CD14-positive monocyte (primary cell): ENCODE results near the gene CDC73. TPM values are rescaled to one million over a fixed set of nuclear protein-coding genes. Genes with fewer than 3 reads are reported as not detected.
"Not testable (repeated sequence)": the region's sequence is repeated elsewhere in the genome, so short reads cannot be mapped to it uniquely, and the experiment has no call there.

ENCODE experiments used
- DNase-seq, 3 donors: peaks; one replicate each; pipeline ENCODE4 v3.0.0-alpha.2; 2011 to 2022
- H2AFZ ChIP-seq: 2 replicates; pipeline ENCODE4 v1.6.0; 2012; ENCODE audit warnings: mild to moderate bottlenecking, low read depth, low read length, inconsistent platforms; ENCODE audit not compliant: insufficient read depth, poor library complexity, severe bottlenecking
- H3K27ac ChIP-seq, 2 donors: 1 replicate in 1 of 2; 2 replicates in 1 of 2; pipeline ENCODE4 v1.5.1; 2012 to 2013; ENCODE audit warnings: low read length in 2 of 2, control low read depth in 1 of 2, inconsistent platforms in 1 of 2, low read depth in 1 of 2, mild to moderate bottlenecking in 1 of 2
- H3K27me3 ChIP-seq, 2 donors: one replicate each; pipeline versions ENCODE4 v1.6.0 to v1.6.1; 2011 to 2013; ENCODE audit warnings: low read length in 2 of 2; ENCODE audit not compliant: control insufficient read depth in 2 of 2, insufficient read depth in 2 of 2
- H3K36me3 ChIP-seq, 2 donors: replicated peaks in 1 of 2; 1 replicate in 1 of 2; 2 replicates in 1 of 2; pipeline versions ENCODE4 v1.5.1 to v1.6.1; 2012 to 2013; ENCODE audit warnings: low read length in 2 of 2, control low read depth in 1 of 2, inconsistent platforms in 1 of 2, mild to moderate bottlenecking in 1 of 2; ENCODE audit not compliant: insufficient read depth in 2 of 2, control insufficient read depth in 1 of 2
- H3K4me1 ChIP-seq, 2 donors: 1 replicate in 1 of 2; 2 replicates in 1 of 2; pipeline versions ENCODE4 v1.5.1 to v1.6.1; 2012 to 2013; ENCODE audit warnings: low read length in 2 of 2, control low read depth in 1 of 2, inconsistent platforms in 1 of 2, mild to moderate bottlenecking in 1 of 2, moderate library complexity in 1 of 2; ENCODE audit not compliant: insufficient read depth in 2 of 2, control insufficient read depth in 1 of 2
- H3K4me2 ChIP-seq: replicated peaks from 2 replicates; pipeline ENCODE3; 2012; ENCODE audit warnings: low read length, moderate library complexity, mild to moderate bottlenecking; ENCODE audit not compliant: poor library complexity, severe bottlenecking; ENCODE audit errors: extremely low read depth
- H3K4me3 ChIP-seq, 3 experiments: fragments of 200-600 bp in 1 of 3; sonication (generic) in 1 of 3; replicated peaks in 1 of 3; 1 replicate in 2 of 3; 2 replicates in 1 of 3; pipeline ENCODE4 v1.5.1; 2011 to 2013; ENCODE audit warnings: low read length in 3 of 3, mild to moderate bottlenecking in 3 of 3, control low read depth in 2 of 3, low read depth in 2 of 3, inconsistent platforms in 1 of 3, moderate library complexity in 1 of 3
- H3K79me2 ChIP-seq: 2 replicates; pipeline ENCODE4 v1.6.0; 2012; ENCODE audit warnings: mild to moderate bottlenecking, control low read depth, inconsistent platforms, low read length, moderate library complexity; ENCODE audit not compliant: insufficient read depth
- H3K9ac ChIP-seq: 2 replicates; pipeline ENCODE4 v1.6.0; 2017; ENCODE audit warnings: low read length, mild to moderate bottlenecking; ENCODE audit not compliant: insufficient read depth, poor library complexity, severe bottlenecking
- H3K9me3 ChIP-seq, 2 donors: replicated peaks in 1 of 2; 1 replicate in 1 of 2; 2 replicates in 1 of 2; pipeline versions ENCODE4 v1.5.1 to v1.6.1; 2012 to 2013; ENCODE audit warnings: low read length in 2 of 2, control low read depth in 1 of 2; ENCODE audit not compliant: control insufficient read depth in 1 of 2, insufficient read depth in 1 of 2
- H4K20me1 ChIP-seq: 2 replicates; pipeline ENCODE4 v1.6.0; 2012; ENCODE audit warnings: mild to moderate bottlenecking, low read length, control low read depth, moderate library complexity; ENCODE audit not compliant: insufficient read depth
- H3K27ac Mint-ChIP-seq, 7 donors: one replicate each; pipeline ENCODE4 v1.8.0; 2020; ENCODE audit warnings: mild to moderate bottlenecking in 7 of 7, mixed read lengths in 7 of 7, moderate library complexity in 6 of 7, inconsistent platforms in 2 of 7
- H3K27me3 Mint-ChIP-seq, 3 donors: one replicate each; pipeline ENCODE4 v1.8.0; 2021 to 2022; ENCODE audit warnings: low read depth in 3 of 3, mild to moderate bottlenecking in 3 of 3, mixed read lengths in 3 of 3, moderate library complexity in 3 of 3, inconsistent platforms in 1 of 3
- H3K36me3 Mint-ChIP-seq, 2 donors: one replicate each; pipeline ENCODE4 v1.8.0; 2020; ENCODE audit warnings: mixed read lengths in 2 of 2, inconsistent platforms in 1 of 2, mild to moderate bottlenecking in 1 of 2
- H3K4me1 Mint-ChIP-seq: one replicate; pipeline ENCODE4 v1.8.0; 2020; ENCODE audit warnings: mild to moderate bottlenecking, mixed read lengths
- H3K4me3 Mint-ChIP-seq, 2 donors: one replicate each; pipeline ENCODE4 v1.8.0; 2020; ENCODE audit warnings: mild to moderate bottlenecking in 2 of 2, mixed read lengths in 2 of 2, moderate library complexity in 1 of 2
- H3K9me3 Mint-ChIP-seq, 7 donors: one replicate each; pipeline ENCODE4 v1.8.0; 2020 to 2022; ENCODE audit warnings: mixed read lengths in 7 of 7, mild to moderate bottlenecking in 6 of 7, moderate library complexity in 6 of 7, inconsistent platforms in 2 of 7
- CTCF ChIP-seq: fragments of 200-600 bp; IDR thresholded peaks from one replicate; pipeline ENCODE4 v1.8.0; 2022; ENCODE audit warnings: antibody characterized with exemption, mild to moderate bottlenecking
- WGBS: methylation state at CpG from one replicate; pipeline ENCODE4 v1.1.5; 2013; ENCODE audit warnings: missing lambda C conversion rate; ENCODE audit not compliant: insufficient coverage; 5-methylcytosine and 5-hydroxymethylcytosine counted together
- intact Hi-C, 2 donors: fragments of 100-400 bp; cut with micrococcal nuclease; formaldehyde crosslinking; loops; one replicate each; pipeline versions ENCODE4 v1.15.0 to v1.15.1; 2023
- polyA plus RNA-seq, 3 donors: library from polyadenylated mRNA; depleted of rRNA in 1 of 3; unstranded in 2 of 3; stranded (reverse) in 1 of 3; fragments of 300-500 nt in 2 of 3; fragments of >200 nt in 1 of 3; fragmentation: Illumina TruSeq in 2 of 3; gene quantifications; 1 replicate in 2 of 3; 2 replicates in 1 of 3; pipeline ENCODE4 v1.2.3, GENCODE V29; 2012 to 2021

The CDC73 gene
- polyA plus RNA-seq, 3 donors, result 14.2 to 60.3 (median 57.2) TPM

DNA sequence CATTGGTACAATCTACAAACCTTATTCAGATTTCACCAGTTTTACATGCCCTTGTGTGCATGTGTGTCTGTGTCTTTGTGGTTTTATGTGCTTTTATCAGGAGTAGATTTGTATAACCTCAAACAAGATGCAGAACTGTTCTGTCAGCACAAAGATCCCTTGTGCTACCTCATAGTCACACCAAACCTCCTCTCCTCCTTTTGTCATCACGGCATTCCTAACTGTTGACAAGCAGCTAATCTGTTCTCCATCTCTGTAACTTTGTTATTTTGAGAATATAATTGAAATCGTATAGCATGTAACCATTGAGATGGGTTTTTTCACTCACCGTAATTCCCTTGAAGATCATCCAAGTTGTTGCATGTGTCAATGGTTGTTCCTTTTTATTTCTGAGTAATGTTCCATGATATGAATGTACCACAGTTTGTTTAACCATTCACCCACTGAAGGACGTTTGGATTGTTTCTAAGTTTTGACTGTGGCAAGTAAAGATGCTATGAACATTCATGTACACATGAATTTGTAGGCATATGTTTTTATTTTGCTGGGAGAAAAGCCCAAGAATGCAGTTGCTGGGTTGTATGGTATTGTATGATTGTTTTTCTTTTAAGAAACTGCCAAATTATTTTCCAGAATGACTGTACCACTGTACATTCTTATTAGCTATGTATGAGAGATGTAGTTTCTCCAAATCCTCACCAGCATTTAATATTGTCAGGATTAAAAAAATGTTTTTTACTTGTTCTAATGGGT, 142.7 kb downstream of the CDC73 start:
- H3K36me3 Mint-ChIP-seq, result peaks cover 14 to 19% of the 10 kb centered on the region in 2 donors

GRCh38 chr1:193265716-193266115, 143.9 kb downstream of the CDC73 start:
- Histone ChIP-seq H3K79me2 (no peaks in the 10 kb centered on the region), H3K9me3 (no peaks in the 10 kb centered on the region), H3K4me3 (no peak overlapping the region), H2AFZ (no peak overlapping the region), H3K36me3 (peaks cover 0 to 6% of the 10 kb centered on the region in 2 donors), H3K27me3 (no peaks in the 10 kb centered on the region), H3K4me1 (no peaks in the 10 kb centered on the region), H3K27ac (no peak overlapping the region), H3K9ac (no peak overlapping the region), H3K4me2 (no peak overlapping the region), H4K20me1 (no peaks in the 10 kb centered on the region)
- no peaks in the 10 kb centered on the region for H3K27me3 Mint-ChIP-seq
- no CpG with 5 or more reads among the region's 1 CpG for WGBS
- H3K27ac Mint-ChIP-seq, result no peak overlapping the region
- H3K9me3 Mint-ChIP-seq, result peaks cover 0 to 3% (median 0%) of the 10 kb centered on the region in 7 donors
- DNase-seq, result no peak
- intact Hi-C loops, result no loop called here
- no peaks in the 10 kb centered on the region for H3K4me1 Mint-ChIP-seq
- H3K36me3 Mint-ChIP-seq, result peaks cover 14 to 19% of the 10 kb centered on the region in 2 donors
- TF ChIP-seq CTCF, result no peak
- H3K4me3 Mint-ChIP-seq, result no peak overlapping the region

More for the DNA sequence above, 142.7 kb downstream of the CDC73 start:
- Histone ChIP-seq H3K36me3 (peaks cover 0 to 6% of the 10 kb centered on the region in 2 donors), H3K27me3 (no peaks in the 10 kb centered on the region), H2AFZ (no peak overlapping the region), H3K27ac (no peak overlapping the region), H3K9me3 (no peaks in the 10 kb centered on the region), H3K4me2 (no peak overlapping the region), H3K4me1 (no peaks in the 10 kb centered on the region), H3K79me2 (no peaks in the 10 kb centered on the region), H4K20me1 (no peaks in the 10 kb centered on the region), H3K9ac (no peak overlapping the region), H3K4me3 (no peak overlapping the region)
- 80% methylated on average over 1 of the region's 4 CpGs for WGBS
- DNase-seq, result no peak
- Mint-ChIP-seq H3K4me1 (no peaks in the 10 kb centered on the region), H3K4me3 (no peak overlapping the region), H3K27ac (no peak overlapping the region), H3K9me3 (peaks cover 0 to 3% (median 0%) of the 10 kb centered on the region in 7 donors), H3K27me3 (no peaks in the 10 kb centered on the region)
- TF ChIP-seq CTCF, result no peak
- intact Hi-C loops, result no loop called here

DNA sequence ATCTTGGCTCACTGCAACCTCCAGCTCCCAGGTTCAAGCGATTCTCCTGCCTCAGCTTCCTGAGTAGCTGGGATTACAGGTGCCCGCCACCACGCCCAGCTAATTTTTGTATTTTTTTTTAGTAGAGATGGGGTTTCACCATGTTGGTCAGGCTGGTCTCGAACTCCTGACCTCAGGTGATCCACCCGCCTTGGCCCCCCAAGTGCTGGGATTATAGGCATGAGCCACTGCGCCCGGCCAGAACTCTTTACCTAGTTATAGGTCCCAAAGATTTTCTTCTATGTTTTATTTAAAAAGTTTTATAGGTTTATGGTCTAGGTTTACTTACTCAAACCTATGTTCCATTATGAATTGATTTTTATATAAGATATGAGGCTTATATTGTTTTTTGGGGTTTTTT, 145.0 kb downstream of the CDC73 start:
- not testable (repeated sequence) for H3K9me3 ChIP-seq
- WGBS, result no CpG with 5 or more reads among the region's 7 CpGs

More for the DNA sequence above, 145.0 kb downstream of the CDC73 start:
- H3K27me3 Mint-ChIP-seq, H3K27me3 ChIP-seq, H3K4me1 Mint-ChIP-seq, intact Hi-C loops, H3K79me2 ChIP-seq, H3K36me3 ChIP-seq, H3K4me3 Mint-ChIP-seq, H2AFZ ChIP-seq, H3K4me1 ChIP-seq, DNase-seq, H3K27ac ChIP-seq, H3K9me3 Mint-ChIP-seq, H4K20me1 ChIP-seq, H3K4me3 ChIP-seq, H3K9ac ChIP-seq, H3K4me2 ChIP-seq: not testable (repeated sequence)
- Mint-ChIP-seq H3K36me3 (peaks cover 14 to 20% of the 10 kb centered on the region in 2 donors), H3K27ac (peak overlapping the region in 1 of 7 donors; percentile 60)
